Breast epithelium (tissue), 4 donors: ENCODE results near the gene HEATR3. TPM values are rescaled to one million over a fixed set of nuclear protein-coding genes. Genes with fewer than 3 reads are reported as not detected.

Experiments
- DNase-seq, 2 donors: peaks; one replicate each; pipeline ENCODE4 v3.0.0-alpha.2; 2019; ENCODE audit warnings: low spot score in 2 of 2
- H3K27ac ChIP-seq, 2 donors: fragments of 200-600 bp; sonication (generic) in 1 of 2; one replicate each; pipeline ENCODE4 v1.5.1; 2016 to 2019; ENCODE audit warnings: mild to moderate bottlenecking in 1 of 2
- H3K27me3 ChIP-seq, 2 donors: fragments of 200-600 bp; sonication (generic) in 1 of 2; one replicate each; pipeline versions ENCODE4 v1.5.1 to v1.6.0; 2017 to 2019; ENCODE audit warnings: control low read depth in 1 of 2, mild to moderate bottlenecking in 1 of 2
- H3K36me3 ChIP-seq: fragments of 200-600 bp; one replicate; pipeline ENCODE4 v1.5.1; 2019
- H3K4me1 ChIP-seq, 2 donors: fragments of 200-600 bp; sonication (generic); one replicate each; pipeline ENCODE4 v1.5.1; 2016 to 2019; ENCODE audit warnings: control low read depth in 1 of 2
- H3K4me3 ChIP-seq, 3 donors: fragments of 200-600 bp; sonication (generic); 1 replicate in 2 of 3; 2 replicates in 1 of 3; pipeline ENCODE4 v1.5.1; 2016 to 2019; ENCODE audit warnings: mild to moderate bottlenecking in 3 of 3, moderate library complexity in 2 of 3
- H3K9me3 ChIP-seq, 2 donors: fragments of 200-600 bp; sonication (generic) in 1 of 2; one replicate each; pipeline ENCODE4 v1.5.1; 2016 to 2019; ENCODE audit warnings: control low read depth in 1 of 2
- POLR2A ChIP-seq: fragments of 450-650 bp; IDR thresholded peaks from one replicate; pipeline ENCODE4 v1.6.1; 2016; ENCODE audit warnings: antibody characterized with exemption, mild to moderate bottlenecking, moderate library complexity
- POLR2AphosphoS5 ChIP-seq, 3 donors: sonication (generic); formaldehyde crosslinking; IDR thresholded peaks; one replicate each; pipeline ENCODE4 v1.6.1; 2017; ENCODE audit warnings: antibody characterized with exemption in 3 of 3
- intact Hi-C: fragments of 100-400 bp; cut with DNase I; formaldehyde crosslinking; loops from one replicate; pipeline ENCODE4 v1.15.1; 2023; ENCODE audit warnings: low total_unique reads
- total RNA-seq, 3 donors: library from RNA; depleted of rRNA; stranded (reverse); fragments of >200 nt; gene quantifications; one replicate each; pipeline ENCODE4 v1.1.0, GENCODE V29; 2016
- TF ChIP-seq, protein P1 (sequence below), 3 donors: fragments of 450-650 bp; IDR thresholded peaks; one replicate each; pipeline ENCODE4 v1.5.1; 2016 to 2017; ENCODE audit warnings: antibody characterized with exemption in 3 of 3, mild to moderate bottlenecking in 3 of 3, moderate library complexity in 3 of 3

Gene HEATR3
- total RNA-seq, 3 donors from 2014 or later = 16.6 to 31.1 (median 18.4) TPM

DNA sequence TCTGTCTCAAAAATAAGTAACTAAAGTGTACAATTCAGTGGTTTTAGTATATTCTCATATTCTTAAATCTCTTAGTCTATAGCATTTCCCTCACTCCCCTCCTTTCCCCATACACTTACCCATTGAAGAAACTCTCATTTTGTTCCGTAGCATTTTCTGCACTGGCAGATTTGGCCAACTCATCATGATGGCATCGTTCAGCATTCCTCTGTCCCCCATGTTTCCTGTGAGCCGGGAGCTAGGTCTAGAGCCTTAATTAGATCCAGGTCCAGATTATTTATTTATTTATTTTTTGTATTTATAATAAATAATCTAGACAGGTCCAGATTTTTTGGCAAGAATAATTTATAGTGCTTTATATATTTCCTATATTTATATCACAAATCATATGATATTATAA lies 31.0 kb downstream of the HEATR3 start:
- H3K36me3 ChIP-seq = no peaks in the 10 kb centered on the region

DNA sequence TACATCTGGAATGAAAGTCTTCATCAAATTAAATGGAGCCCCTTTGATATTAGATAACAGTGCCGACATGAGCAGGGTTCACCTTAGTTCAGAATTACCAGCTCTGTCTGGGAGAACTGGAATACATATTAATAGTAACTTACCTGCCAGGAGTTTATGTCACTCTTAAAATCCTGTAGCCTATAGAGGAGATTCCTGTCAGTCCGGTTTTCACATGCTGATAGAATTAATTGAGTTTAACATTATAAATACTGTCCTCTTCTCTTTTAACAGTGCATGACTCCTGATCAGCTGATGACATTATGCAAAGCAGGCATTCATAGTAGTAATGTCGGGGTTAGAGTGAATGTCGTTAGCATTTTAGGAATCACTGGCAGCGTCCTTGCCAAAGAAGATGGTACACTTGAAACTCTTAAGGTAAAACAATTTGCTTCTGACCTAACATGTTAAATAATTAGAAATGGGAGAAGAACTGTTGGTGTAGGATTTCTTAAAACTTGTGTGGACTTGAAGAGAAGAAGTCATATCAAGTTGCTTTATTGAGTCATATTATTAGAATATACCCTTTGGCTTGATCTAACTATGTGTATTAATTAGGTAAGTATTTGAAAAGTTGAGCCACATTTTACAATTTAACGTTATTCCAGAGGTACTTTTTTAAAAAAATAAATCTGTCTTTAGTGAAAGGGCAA lies 34.3 kb downstream of the HEATR3 start:
- peaks cover 6% of the 10 kb centered on the region for H3K36me3 ChIP-seq
- TF ChIP-seq POLR2AphosphoS5 (IDR thresholded peaks at IDR 0.05) = no peak
- TF ChIP-seq, protein P1, sequence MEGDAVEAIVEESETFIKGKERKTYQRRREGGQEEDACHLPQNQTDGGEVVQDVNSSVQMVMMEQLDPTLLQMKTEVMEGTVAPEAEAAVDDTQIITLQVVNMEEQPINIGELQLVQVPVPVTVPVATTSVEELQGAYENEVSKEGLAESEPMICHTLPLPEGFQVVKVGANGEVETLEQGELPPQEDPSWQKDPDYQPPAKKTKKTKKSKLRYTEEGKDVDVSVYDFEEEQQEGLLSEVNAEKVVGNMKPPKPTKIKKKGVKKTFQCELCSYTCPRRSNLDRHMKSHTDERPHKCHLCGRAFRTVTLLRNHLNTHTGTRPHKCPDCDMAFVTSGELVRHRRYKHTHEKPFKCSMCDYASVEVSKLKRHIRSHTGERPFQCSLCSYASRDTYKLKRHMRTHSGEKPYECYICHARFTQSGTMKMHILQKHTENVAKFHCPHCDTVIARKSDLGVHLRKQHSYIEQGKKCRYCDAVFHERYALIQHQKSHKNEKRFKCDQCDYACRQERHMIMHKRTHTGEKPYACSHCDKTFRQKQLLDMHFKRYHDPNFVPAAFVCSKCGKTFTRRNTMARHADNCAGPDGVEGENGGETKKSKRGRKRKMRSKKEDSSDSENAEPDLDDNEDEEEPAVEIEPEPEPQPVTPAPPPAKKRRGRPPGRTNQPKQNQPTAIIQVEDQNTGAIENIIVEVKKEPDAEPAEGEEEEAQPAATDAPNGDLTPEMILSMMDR (IDR thresholded peaks at IDR 0.05) = no peak
- TF ChIP-seq POLR2A = no peak
- H3K4me1 ChIP-seq = no peaks in the 10 kb centered on the region
- H3K27ac ChIP-seq = no peak overlapping the region
- H3K4me3 ChIP-seq = no peak overlapping the region
- H3K27me3 ChIP-seq = no peaks in the 10 kb centered on the region
- intact Hi-C loops = no loop called here
- no peaks in the 10 kb centered on the region for H3K9me3 ChIP-seq
- DNase-seq = no peak

More for the DNA sequence above, 31.0 kb downstream of the HEATR3 start:
- TF ChIP-seq, protein P1 (IDR thresholded peaks at IDR 0.05) = no peak
- TF ChIP-seq POLR2AphosphoS5 (IDR thresholded peaks at IDR 0.05) (no peak), POLR2A (no peak)
- Histone ChIP-seq H3K9me3 (no peaks in the 10 kb centered on the region), H3K4me1 (no peaks in the 10 kb centered on the region), H3K4me3 (no peak overlapping the region), H3K27me3 (no peaks in the 10 kb centered on the region), H3K27ac (no peak overlapping the region)
- intact Hi-C loops = no loop called here
- DNase-seq = no peak

DNA sequence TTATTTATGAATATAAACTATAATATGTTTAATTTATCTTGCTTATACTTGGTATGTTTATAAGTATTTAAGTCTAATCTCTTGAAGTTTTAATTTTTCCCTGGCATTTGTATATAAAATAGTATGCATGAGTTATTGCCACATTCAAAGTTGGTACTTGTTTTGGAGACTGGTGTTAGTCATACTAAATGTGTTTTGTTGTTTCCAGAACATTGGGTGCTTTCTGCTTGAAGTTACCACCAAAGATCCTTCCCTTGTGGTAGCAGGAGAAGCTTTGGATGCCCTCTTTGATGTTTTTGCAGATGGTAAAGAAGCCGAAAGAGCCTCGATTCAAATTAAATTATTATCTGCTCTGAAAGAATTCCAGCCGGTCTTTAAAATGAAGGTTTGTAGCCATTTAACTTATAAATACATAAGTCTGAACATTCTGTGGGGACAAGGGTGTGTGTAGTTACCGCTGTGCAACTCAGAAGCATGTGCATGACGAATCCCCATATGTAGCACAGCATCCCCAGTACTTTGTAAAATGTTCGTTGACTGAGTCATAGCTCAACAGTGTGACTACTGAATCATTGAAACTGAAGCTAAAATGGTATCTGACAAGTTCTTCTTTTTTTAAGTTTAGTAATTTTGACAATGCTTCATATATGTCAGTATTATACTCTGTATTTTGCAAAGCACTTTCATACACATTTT lies 36.4 kb downstream of the HEATR3 start:
- H3K27me3 ChIP-seq = no peaks in the 10 kb centered on the region
- no peak for DNase-seq
- intact Hi-C loops = no loop called here
- TF ChIP-seq POLR2AphosphoS5 (IDR thresholded peaks at IDR 0.05) (no peak), POLR2A (no peak)
- TF ChIP-seq, protein P1 (IDR thresholded peaks at IDR 0.05) = no peak
- H3K27ac ChIP-seq = no peak overlapping the region
- H3K36me3 ChIP-seq = peaks cover 6% of the 10 kb centered on the region
- H3K4me3 ChIP-seq = no peak overlapping the region
- no peaks in the 10 kb centered on the region for H3K9me3 ChIP-seq
- H3K4me1 ChIP-seq = no peaks in the 10 kb centered on the region

DNA sequence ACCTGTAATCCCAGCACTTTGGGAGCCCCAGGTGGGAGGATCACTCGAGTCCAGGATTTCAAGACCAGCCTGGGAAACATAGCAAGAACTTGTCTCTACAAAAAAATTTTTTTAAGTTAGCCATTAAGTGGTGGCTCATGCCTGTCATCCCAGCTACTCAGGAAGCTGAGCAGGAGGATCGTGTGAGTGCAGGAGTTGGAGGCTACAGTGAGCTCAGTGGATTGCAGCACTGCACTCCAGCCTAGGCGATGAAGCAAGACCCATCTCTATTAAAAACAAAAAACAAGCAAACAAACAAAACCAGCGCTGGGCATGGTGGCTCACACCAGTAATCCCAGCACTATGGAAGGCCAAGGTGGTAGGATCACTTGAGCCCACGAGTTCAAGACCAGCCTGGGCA lies 38.0 kb downstream of the HEATR3 start:
- H3K36me3 ChIP-seq = peaks cover 6% of the 10 kb centered on the region
- no peak overlapping the region for H3K27ac ChIP-seq
- intact Hi-C loops = no loop called here
- no peaks in the 10 kb centered on the region for H3K4me1 ChIP-seq
- H3K9me3 ChIP-seq = no peaks in the 10 kb centered on the region
- H3K27me3 ChIP-seq = no peaks in the 10 kb centered on the region
- H3K4me3 ChIP-seq = no peak overlapping the region
- TF ChIP-seq, protein P1 (IDR thresholded peaks at IDR 0.05) = no peak
- TF ChIP-seq POLR2A (no peak), POLR2AphosphoS5 (IDR thresholded peaks at IDR 0.05) (no peak)
- DNase-seq = no peak
